K562 treated with DMSO at 1 percent for 24 hours (cell line): ENCODE measurements around the gene UFM1. TPM values are rescaled to one million over a fixed set of nuclear protein-coding genes. Genes with fewer than 3 reads are reported as not detected.

Experiments used
- total RNA-seq: library from RNA; unstranded; fragments of 300-600 nt; gene quantifications from 2 replicates; pipeline ENCODE4 v1.2.3, GENCODE V29; 2022; ENCODE audit warnings: low read depth; ENCODE audit not compliant: insufficient read depth

The UFM1 gene
- total RNA-seq, result 9.3 and 10.6 TPM in 2 replicates

GRCh38 chr13:38349390-38350113 is at the start of gene UFM1:
Gene UFM1 (plus strand): TSS chr13:38349851. CDS start chr13:38349920, 69 bp downstream.

